ENCODE results near the gene EPM2A.

Gene EPM2A

GRCh38 chr6:145670311-145670710, 65.0 kb downstream of the EPM2A start:
- no peak for DNase-seq (ENCODE audit: low read depth in 2 of 2)

- DNase-seq (ENCODE audit: low read depth in 2 of 2): no peak
These were observed 65.7 kb downstream of the EPM2A start for GRCh38 chr6:145669627-145670034.

DNA sequence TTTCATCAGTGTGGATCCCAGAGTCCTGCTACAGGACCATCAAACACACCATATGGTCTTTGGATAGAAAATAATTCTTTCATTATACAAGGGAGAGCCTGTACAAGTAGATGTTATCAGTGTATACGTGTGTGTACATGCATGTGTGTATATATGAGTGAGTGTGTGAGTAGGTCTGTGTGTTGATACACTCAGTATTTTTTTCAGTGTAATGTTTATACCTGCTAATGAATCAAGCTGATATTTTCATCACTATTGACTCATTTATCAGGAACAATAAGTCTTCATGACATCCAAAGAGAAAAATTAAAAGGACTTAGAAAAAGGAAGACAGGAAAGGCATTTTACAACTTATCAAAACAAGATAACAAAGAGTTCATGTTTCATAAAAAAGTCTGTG, 66.5 kb downstream of the EPM2A start:
- no peak for DNase-seq (ENCODE audit: low read depth in 2 of 2)

GRCh38 chr6:145660676-145661075, 74.6 kb downstream of the EPM2A start:
- no peak for DNase-seq (ENCODE audit: low read depth in 2 of 2)

GRCh38 chr6:145656128-145656527, 79.2 kb downstream of the EPM2A start:
- DNase-seq (ENCODE audit: low read depth in 2 of 2): no peak

DNA sequence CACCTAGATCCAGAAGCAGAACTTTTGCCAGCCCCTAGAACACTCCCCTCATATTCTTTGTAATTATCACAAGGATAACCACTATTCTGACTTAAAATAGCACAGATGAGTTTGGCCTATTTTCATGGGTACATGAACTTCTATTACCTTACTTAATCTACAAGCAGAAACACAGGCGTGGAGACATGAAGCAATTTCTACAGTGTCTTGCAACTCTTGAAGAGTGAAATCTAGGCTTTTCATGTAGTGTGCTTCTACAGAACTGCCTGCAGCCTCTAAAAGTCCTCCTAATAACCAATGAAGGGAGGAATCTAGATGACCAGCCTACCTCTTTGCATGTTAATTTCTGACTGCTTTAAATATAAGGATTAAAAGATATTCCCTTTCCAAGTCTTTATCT, 82.7 kb downstream of the EPM2A start:
- DNase-seq (ENCODE audit: low read depth in 2 of 2): no peak

DNA sequence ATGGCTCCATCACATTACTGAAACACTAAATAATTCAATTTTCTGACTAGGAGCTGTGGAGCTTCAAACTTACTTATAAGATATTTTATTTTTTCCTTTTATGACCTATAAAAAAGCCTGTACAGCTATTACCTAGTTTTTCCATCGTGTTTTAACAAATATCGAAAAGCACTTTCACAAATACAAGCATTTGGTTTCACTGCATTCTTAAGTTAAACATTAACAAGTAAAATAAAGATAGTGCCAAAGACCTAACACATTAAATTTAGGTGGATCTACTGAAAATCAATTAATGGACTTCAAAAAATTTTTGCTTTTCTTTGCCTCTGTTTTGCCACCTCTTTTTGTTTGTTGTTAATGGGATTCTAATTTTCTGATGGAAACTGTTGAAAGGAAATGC, 83.3 kb downstream of the EPM2A start:
- DNase-seq (ENCODE audit: low read depth in 2 of 2): no peak

DNA sequence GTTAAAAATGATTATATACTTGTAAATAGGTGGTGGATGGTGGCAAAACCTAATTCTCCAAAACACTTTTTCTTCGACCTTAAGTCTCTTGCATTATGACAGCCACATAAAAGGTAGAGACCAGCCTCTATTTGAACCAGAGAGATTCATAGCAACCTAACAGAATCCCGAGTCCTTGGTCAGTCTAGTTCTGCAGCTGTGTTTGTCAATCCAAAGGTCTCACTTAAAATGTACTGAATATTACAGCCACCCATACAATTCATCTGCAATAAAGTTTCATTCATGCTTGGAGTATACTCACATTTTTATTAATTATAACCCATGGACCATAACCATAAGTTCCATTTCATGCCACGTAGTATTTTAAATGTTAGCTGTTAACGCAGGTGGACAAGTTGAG, 87.2 kb downstream of the EPM2A start:
- no peak for DNase-seq (ENCODE audit: low read depth in 2 of 2)

DNA sequence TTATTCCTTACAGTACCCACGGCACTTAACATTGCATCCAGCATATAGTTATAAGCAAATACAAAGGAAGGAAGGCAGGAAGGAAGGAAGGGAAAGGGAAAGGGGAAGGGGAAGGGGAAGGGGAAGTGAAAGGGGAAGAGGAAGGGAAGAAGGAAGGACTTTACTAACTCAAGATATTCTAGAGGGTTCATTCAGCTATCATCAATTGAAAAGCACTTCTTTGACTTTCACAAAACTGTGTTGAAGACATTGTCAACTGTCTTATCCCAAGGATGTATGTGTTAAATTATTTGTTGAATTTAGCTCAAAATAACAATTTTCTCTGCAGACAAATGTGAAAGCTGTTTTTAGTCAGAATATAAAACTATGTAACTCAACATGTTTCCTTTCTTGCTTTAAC, 87.7 kb downstream of the EPM2A start:
- DNase-seq (ENCODE audit: low read depth in 2 of 2): no peak

GRCh38 chr6:145643760-145644159, 91.6 kb downstream of the EPM2A start:
- no peak for DNase-seq (ENCODE audit: low read depth in 2 of 2)

GRCh38 chr6:145633981-145634627, 101.2 kb downstream of the EPM2A start:
- peak; percentile 39 to 59 for DNase-seq (ENCODE audit: low read depth in 2 of 2)

DNA sequence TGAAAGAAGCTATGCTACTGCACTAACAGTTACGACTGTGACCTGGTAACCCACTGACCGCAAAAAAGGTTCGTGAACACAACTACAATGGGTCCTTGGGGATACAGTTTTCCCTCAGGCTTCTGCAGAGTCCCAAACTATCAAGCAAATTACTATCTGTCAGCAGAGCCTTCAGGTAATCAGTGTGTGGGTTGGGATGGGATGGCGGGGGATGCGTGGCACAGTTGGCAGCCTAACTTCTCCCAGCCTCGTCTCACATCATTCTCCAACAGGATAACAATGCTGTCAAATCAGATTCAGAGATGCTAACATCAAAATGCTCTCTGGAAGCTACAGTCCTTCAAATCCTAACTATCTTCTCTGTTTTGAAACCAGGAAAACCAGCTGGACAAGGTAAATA, 102.3 kb downstream of the EPM2A start:
- no peak for DNase-seq (ENCODE audit: low read depth in 2 of 2)

DNA sequence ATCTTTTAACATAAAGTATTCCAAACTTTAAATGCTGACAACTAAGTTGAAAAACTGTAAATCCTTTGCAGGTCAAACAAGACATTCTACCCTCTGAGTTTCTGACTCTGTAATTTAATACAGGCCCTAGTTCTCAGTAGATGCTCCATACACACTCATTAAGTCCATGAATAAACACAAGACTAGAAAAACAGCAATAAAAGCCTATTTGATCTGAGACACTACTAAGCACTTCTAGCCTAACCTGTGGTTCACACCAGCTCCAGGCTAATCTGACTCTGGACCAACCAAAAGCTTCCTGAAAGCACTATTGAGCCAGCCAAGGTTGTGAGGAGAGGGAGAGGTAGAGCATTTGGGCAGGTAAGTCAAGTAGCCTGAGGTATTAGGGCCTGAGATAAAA, 103.9 kb downstream of the EPM2A start:
- DNase-seq (ENCODE audit: low read depth in 2 of 2): no peak

- DNase-seq (ENCODE audit: low read depth in 2 of 2): no peak
These were observed 104.7 kb downstream of the EPM2A start for GRCh38 chr6:145630598-145630997.

- DNase-seq (ENCODE audit: low read depth in 2 of 2): no peak
These were observed 105.8 kb downstream of the EPM2A start for GRCh38 chr6:145629478-145629877.

DNA sequence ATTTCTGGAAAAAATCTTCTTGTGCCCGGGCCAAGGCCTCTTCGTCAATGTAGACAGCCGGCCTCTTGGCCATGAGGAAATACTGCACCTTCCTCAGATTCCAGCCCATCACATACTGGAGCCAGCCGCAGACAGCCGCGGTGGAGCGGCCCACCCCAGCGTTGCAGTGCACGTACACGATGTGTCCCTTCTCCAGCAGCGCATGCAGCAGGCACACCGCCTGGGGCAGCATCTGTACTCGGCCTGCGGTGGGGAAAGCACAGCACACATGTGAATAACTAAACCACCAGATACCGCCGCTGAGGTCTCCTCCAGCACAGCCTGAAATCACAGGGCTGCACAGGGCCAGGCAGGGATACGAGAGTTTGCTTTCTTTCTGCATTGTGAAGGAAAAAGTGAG, 107.9 kb downstream of the EPM2A start:
- no peak for DNase-seq (ENCODE audit: low read depth in 2 of 2)

GRCh38 chr6:145626857-145627256, 108.5 kb downstream of the EPM2A start:
- DNase-seq (ENCODE audit: low read depth in 2 of 2): no peak

DNA sequence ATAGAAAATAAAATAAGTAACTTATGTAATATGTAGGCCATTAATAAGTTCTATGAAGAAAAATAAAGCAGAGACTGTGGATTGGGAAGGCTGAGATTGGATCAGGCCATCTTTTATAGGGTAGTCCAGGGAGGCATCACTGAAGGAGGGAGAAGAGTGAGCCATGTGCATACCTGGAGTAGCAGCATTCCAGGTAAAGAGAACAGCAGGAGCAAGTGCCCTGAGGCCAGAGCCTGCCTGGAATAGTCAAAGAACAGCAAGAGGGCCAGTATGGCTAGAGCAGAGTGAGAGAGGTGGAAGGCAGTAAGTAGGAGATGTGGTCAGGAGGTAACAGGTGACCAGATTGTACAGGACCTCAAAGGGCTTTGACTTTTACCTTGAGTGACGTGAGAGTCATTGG, 112.1 kb downstream of the EPM2A start:
- no peak for DNase-seq (ENCODE audit: low read depth in 2 of 2)

- no peak for DNase-seq (ENCODE audit: low read depth in 2 of 2)
These were observed 113.5 kb downstream of the EPM2A start for GRCh38 chr6:145621776-145622175.

DNA sequence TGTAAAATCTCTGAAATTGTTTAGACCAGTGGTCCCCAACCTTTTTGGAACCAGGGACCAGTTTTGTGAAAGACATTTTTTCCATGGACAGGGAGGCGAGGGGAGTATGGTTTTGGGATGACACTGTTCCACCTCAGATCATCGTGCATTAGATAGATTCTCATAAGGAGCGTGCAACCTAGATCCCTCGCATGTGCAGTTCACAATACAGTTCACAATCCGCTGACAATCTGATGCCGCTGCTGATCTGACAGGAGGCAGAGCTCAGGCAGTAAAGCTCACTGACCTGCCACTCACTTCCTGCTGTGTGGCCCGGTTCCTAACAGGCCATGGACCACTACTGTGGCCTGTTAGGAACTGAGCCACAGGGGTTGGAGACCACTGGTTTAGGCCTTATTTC, 115.2 kb downstream of the EPM2A start:
- DNase-seq (ENCODE audit: low read depth in 2 of 2): no peak

- DNase-seq (ENCODE audit: low read depth in 2 of 2): no peak
These were observed 125.8 kb downstream of the EPM2A start for GRCh38 chr6:145609521-145609920.

- DNase-seq (ENCODE audit: low read depth in 2 of 2): no peak
These were observed 126.5 kb downstream of the EPM2A start for GRCh38 chr6:145608850-145609249.

DNA sequence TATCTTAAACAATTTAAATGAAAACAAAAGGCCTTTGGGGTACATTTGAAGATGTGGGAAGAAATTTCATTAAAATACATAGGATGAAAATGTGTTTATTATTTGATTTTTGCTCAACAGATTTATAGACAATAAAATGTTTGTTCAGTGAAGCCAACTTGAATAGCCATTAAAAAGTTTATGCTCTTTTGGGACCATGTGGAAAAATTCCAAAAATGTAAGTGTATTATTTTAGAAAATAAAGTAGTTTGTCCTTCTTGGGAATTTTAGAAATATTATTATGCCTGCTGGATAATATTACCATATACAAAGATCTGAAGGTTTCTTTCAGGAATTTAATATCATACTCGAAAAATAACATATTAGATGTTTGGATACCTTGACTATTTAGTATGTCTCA, 131.3 kb downstream of the EPM2A start:
- DNase-seq (ENCODE audit: low read depth in 2 of 2): no peak

GRCh38 chr6:145603424-145603833, 131.9 kb downstream of the EPM2A start:
- DNase-seq (ENCODE audit: low read depth in 2 of 2): no peak

Measured in stimulated activated CD8-positive, alpha-beta memory T cell treated with anti-CD3 and anti-CD28 coated beads, Interleukin-2, amount 100 ng/mL, for 1 hour (primary cell).